Activated CD4-positive, alpha-beta T cell treated with anti-CD3 and anti-CD28 coated beads, Interleukin-2, amount 10 ng/mL, durations not matched to agents 24 days and 14 days (primary cell): ENCODE measurements around the gene FBXO42. TPM values are rescaled to one million over a fixed set of nuclear protein-coding genes. Genes with fewer than 3 reads are reported as not detected.
A peak's percentile ranks its signal among the peaks of the same experiment; 100 is the strongest.

Source experiments
- DNase-seq: peaks from one replicate; pipeline ENCODE4 v3.0.0; 2022
- H3K27ac Mint-ChIP-seq: one replicate; pipeline ENCODE4 v1.8.0; 2022; ENCODE audit warnings: mild to moderate bottlenecking, mixed read lengths
- H3K27me3 Mint-ChIP-seq: one replicate; pipeline ENCODE4 v1.8.0; 2022; ENCODE audit warnings: mixed read lengths
- H3K36me3 Mint-ChIP-seq: one replicate; pipeline ENCODE4 v1.8.0; 2022; ENCODE audit warnings: low read depth, mild to moderate bottlenecking, mixed read lengths
- H3K4me1 Mint-ChIP-seq: one replicate; pipeline ENCODE4 v1.8.0; 2021; ENCODE audit warnings: mixed read lengths
- H3K4me3 Mint-ChIP-seq: one replicate; pipeline ENCODE4 v1.8.0; 2022; ENCODE audit warnings: mild to moderate bottlenecking, moderate library complexity, mixed read lengths
- H3K9me3 Mint-ChIP-seq: one replicate; pipeline ENCODE4 v1.8.0; 2021; ENCODE audit warnings: mixed read lengths
- intact Hi-C: fragments of 100-400 bp; cut with micrococcal nuclease; formaldehyde crosslinking; loops from one replicate; pipeline ENCODE4 v1.15.1; 2023
- total RNA-seq: library from RNA; stranded (reverse); gene quantifications from 2 replicates; pipeline ENCODE4 v1.2.3, GENCODE V29; 2022

Gene FBXO42
- total RNA-seq, 1 donor from 2014 or later: 20.8 TPM

- Mint-ChIP-seq H3K9me3 (no peaks in the 10 kb centered on the region), H3K36me3 (peaks cover 9% of the 10 kb centered on the region), H3K27me3 (no peaks in the 10 kb centered on the region), H3K4me3 (no peak overlapping the region), H3K27ac (no peak overlapping the region), H3K4me1 (peaks cover 8% of the 10 kb centered on the region)
- peak; percentile 93 for DNase-seq
- intact Hi-C loops: loop anchor here (1.0 to 2.0 kb wide), 3 partner anchors 38 to 165 kb away; no protein-coding TSS in a partner anchor
Measured at GRCh38 chr1:16243936-16244649, 108.2 kb downstream of the FBXO42 start.

GRCh38 chr1:16243215-16243610 is 109.1 kb downstream of the FBXO42 start:
- peaks cover 7% of the 10 kb centered on the region for H3K4me1 Mint-ChIP-seq
- DNase-seq: no peak
- H3K36me3 Mint-ChIP-seq: peaks cover 8% of the 10 kb centered on the region
- H3K4me3 Mint-ChIP-seq: no peak overlapping the region
- H3K27me3 Mint-ChIP-seq: no peaks in the 10 kb centered on the region
- H3K9me3 Mint-ChIP-seq: no peaks in the 10 kb centered on the region
- intact Hi-C loops: no loop called here
- no peak overlapping the region for H3K27ac Mint-ChIP-seq

GRCh38 chr1:16242556-16243214 is 109.6 kb downstream of the FBXO42 start:
- Mint-ChIP-seq H3K4me1 (peaks cover 9% of the 10 kb centered on the region), H3K27ac (no peak overlapping the region), H3K4me3 (no peak overlapping the region), H3K9me3 (no peaks in the 10 kb centered on the region), H3K27me3 (no peaks in the 10 kb centered on the region), H3K36me3 (peaks cover 8% of the 10 kb centered on the region)
- intact Hi-C loops: no loop called here
- DNase-seq: no peak

GRCh38 chr1:16241221-16241708 is 111.0 kb downstream of the FBXO42 start:
- no peaks in the 10 kb centered on the region for H3K9me3 Mint-ChIP-seq
- H3K27me3 Mint-ChIP-seq: no peaks in the 10 kb centered on the region
- peaks cover 2% of the 10 kb centered on the region for H3K36me3 Mint-ChIP-seq
- no peak overlapping the region for H3K4me3 Mint-ChIP-seq
- intact Hi-C loops: no loop called here
- no peak overlapping the region for H3K27ac Mint-ChIP-seq
- no peak for DNase-seq
- H3K4me1 Mint-ChIP-seq: peaks cover 17% of the 10 kb centered on the region

GRCh38 chr1:16239972-16240491 is 112.2 kb downstream of the FBXO42 start:
- no peak for DNase-seq
- intact Hi-C loops: loop anchor here (5.0 kb wide), 1 partner anchor 393 kb away; the partner anchor contains the start of gene SPEN
- H3K27me3 Mint-ChIP-seq: no peaks in the 10 kb centered on the region
- no peaks in the 10 kb centered on the region for H3K36me3 Mint-ChIP-seq
- peak overlapping the region; percentile 29 for H3K27ac Mint-ChIP-seq
- no peaks in the 10 kb centered on the region for H3K9me3 Mint-ChIP-seq
- peaks cover 23% of the 10 kb centered on the region for H3K4me1 Mint-ChIP-seq
- no peak overlapping the region for H3K4me3 Mint-ChIP-seq

- H3K4me3 Mint-ChIP-seq: peak overlapping the region; percentile 91
- no peaks in the 10 kb centered on the region for H3K9me3 Mint-ChIP-seq
- no peaks in the 10 kb centered on the region for H3K36me3 Mint-ChIP-seq
- no peaks in the 10 kb centered on the region for H3K27me3 Mint-ChIP-seq
- DNase-seq: no peak
- H3K4me1 Mint-ChIP-seq: peaks cover 20% of the 10 kb centered on the region
- intact Hi-C loops: loop anchor here (1.0 to 5.0 kb wide), 4 partner anchors 20 to 390 kb away; partner anchors contain the start of genes SPEN and SZRD1
- H3K27ac Mint-ChIP-seq: peak overlapping the region; percentile 92
Measured at GRCh38 chr1:16237343-16237830, 114.9 kb downstream of the FBXO42 start.

- peak within 1 kb of the TSS; percentile 91 for H3K4me3 Mint-ChIP-seq
- intact Hi-C loops: loop anchor here (1.0 to 5.0 kb wide), 4 partner anchors 19 to 389 kb away; partner anchors contain the start of genes SPEN and SZRD1
- H3K27ac Mint-ChIP-seq: peak within 1 kb of the TSS; percentile 92
- H3K4me1 Mint-ChIP-seq: peaks cover 20% of the 10 kb centered on the region
- no peaks in the 10 kb centered on the region for H3K27me3 Mint-ChIP-seq
- peak; percentile 99 for DNase-seq
- H3K9me3 Mint-ChIP-seq: no peaks in the 10 kb centered on the region
- no peaks in the 10 kb centered on the region for H3K36me3 Mint-ChIP-seq
Measured at GRCh38 chr1:16236511-16237342, 115.6 kb downstream of the FBXO42 start, which contains the start of gene CPLANE2. TSS of gene CPLANE2 (minus strand) at chr1:16237183. CDS start at chr1:16236742, 441 bp downstream.

- DNase-seq: peak; percentile 76
- Mint-ChIP-seq H3K4me1 (peaks cover 20% of the 10 kb centered on the region), H3K4me3 (peak overlapping the region; percentile 91), H3K9me3 (no peaks in the 10 kb centered on the region), H3K36me3 (no peaks in the 10 kb centered on the region), H3K27me3 (no peaks in the 10 kb centered on the region), H3K27ac (peak overlapping the region; percentile 92)
- intact Hi-C loops: loop anchor here (2.0 to 5.0 kb wide), 2 partner anchors 131 to 389 kb away; partner anchors contain the start of genes SPEN and SZRD1
Measured at GRCh38 chr1:16235944-16236510, 116.3 kb downstream of the FBXO42 start.

GRCh38 chr1:16235347-16235746 is 116.9 kb downstream of the FBXO42 start:
- no peak for DNase-seq
- intact Hi-C loops: loop anchor here (5.0 kb wide), 1 partner anchor 388 kb away; the partner anchor contains the start of gene SPEN
- Mint-ChIP-seq H3K4me1 (peaks cover 20% of the 10 kb centered on the region), H3K36me3 (no peaks in the 10 kb centered on the region), H3K4me3 (no peak overlapping the region), H3K9me3 (no peaks in the 10 kb centered on the region), H3K27me3 (no peaks in the 10 kb centered on the region), H3K27ac (no peak overlapping the region)

- intact Hi-C loops: no loop called here
- peaks cover 3% of the 10 kb centered on the region for H3K36me3 Mint-ChIP-seq
- H3K9me3 Mint-ChIP-seq: no peaks in the 10 kb centered on the region
- DNase-seq: no peak
- H3K27me3 Mint-ChIP-seq: peaks cover 8% of the 10 kb centered on the region
- H3K4me3 Mint-ChIP-seq: no peak overlapping the region
- peaks cover 20% of the 10 kb centered on the region for H3K4me1 Mint-ChIP-seq
- no peak overlapping the region for H3K27ac Mint-ChIP-seq
Measured at GRCh38 chr1:16233431-16233830, 118.8 kb downstream of the FBXO42 start.

- intact Hi-C loops: no loop called here
- Mint-ChIP-seq H3K4me3 (no peak overlapping the region), H3K4me1 (peaks cover 14% of the 10 kb centered on the region), H3K36me3 (peaks cover 3% of the 10 kb centered on the region), H3K27ac (no peak overlapping the region), H3K9me3 (peaks cover under 1% of the 10 kb centered on the region), H3K27me3 (peaks cover 19% of the 10 kb centered on the region)
- no peak for DNase-seq
Measured at GRCh38 chr1:16232316-16232710, 120.0 kb downstream of the FBXO42 start.

- H3K27me3 Mint-ChIP-seq: peaks cover 23% of the 10 kb centered on the region
- DNase-seq: no peak
- intact Hi-C loops: no loop called here
- H3K36me3 Mint-ChIP-seq: peaks cover 3% of the 10 kb centered on the region
- H3K4me1 Mint-ChIP-seq: peaks cover 12% of the 10 kb centered on the region
- H3K4me3 Mint-ChIP-seq: no peak overlapping the region
- H3K27ac Mint-ChIP-seq: no peak overlapping the region
- H3K9me3 Mint-ChIP-seq: peaks cover 3% of the 10 kb centered on the region
Measured at GRCh38 chr1:16231331-16232315, 120.7 kb downstream of the FBXO42 start.
